HG02763 (cell line): Measurements from ENCODE around the gene DACT2.
"Not testable (repeated sequence)": the region's sequence is repeated elsewhere in the genome, so short reads cannot be mapped to it uniquely, and the experiment has no call there.

ENCODE experiments used
- ATAC-seq: cut with Tn5 transposase; IDR thresholded peaks from one replicate; pipeline ENCODE4 v1.9.1; 2021; ENCODE audit warnings: mild to moderate bottlenecking, moderate library complexity; ENCODE audit not compliant: unreplicated experiment

Gene DACT2, protein sequence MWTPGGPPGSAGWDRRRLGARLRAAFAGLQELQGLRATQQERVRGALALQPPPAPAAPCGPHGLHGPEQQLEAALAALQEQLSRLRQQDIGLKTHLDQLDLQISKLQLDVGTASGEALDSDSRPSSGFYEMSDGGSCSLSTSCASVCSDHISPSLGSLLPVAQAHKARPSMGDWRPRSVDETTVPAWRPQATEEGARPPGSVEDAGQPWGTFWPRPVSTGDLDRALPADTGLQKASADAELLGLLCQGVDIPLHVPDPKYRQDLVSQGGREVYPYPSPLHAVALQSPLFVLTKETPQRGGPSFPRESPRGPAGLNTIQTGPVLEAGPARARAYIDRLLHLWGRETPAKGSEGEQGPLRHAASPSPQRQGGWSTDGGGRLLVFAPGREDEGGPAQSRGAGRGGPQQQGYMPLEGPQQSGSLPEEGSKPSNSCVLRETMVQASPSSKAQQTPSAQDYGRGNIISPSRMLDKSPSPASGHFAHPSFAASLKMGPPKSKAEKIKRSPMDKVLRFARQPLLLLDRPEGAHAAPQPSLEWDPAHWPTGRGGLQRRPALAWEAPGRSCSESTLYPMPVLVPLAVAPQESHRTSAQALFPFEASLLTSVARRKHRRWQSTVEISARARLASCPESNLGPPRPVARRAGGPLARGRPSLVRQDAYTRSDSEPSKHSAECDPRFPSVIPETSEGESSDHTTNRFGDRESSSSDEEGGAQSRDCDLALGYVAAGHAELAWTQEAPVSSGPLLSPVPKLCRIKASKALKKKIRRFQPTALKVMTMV

GRCh38 chr6:168319279-168320111, at the start of gene DACT2:
DACT2 (minus strand) TSS chr6:168319777; CDS start chr6:168319633, 144 bp downstream.
- ATAC-seq: no peak

DNA sequence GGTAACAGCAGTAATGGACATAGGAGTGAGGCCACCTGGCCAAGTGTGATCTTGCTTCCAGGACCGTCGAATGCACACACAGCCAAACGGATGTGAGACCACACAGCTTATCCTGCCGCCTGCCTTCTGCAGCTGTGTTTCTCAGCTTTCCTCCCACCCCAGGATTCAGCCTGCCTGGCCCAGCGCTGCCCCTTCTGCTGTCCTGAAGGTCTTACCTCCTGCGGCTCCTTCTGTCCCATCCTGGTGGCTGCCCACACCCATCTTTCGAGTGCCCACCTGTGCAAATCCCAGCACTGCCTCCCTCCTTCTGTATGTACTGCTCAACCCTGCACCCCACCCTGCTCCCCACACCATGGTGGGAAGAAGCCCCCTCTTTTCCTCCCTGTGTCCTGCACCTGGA, 49.4 kb upstream of the DACT2 start:
- ATAC-seq: no peak

- ATAC-seq: no peak
Measured at GRCh38 chr6:168368066-168368820, 48.7 kb upstream of the DACT2 start.

DNA sequence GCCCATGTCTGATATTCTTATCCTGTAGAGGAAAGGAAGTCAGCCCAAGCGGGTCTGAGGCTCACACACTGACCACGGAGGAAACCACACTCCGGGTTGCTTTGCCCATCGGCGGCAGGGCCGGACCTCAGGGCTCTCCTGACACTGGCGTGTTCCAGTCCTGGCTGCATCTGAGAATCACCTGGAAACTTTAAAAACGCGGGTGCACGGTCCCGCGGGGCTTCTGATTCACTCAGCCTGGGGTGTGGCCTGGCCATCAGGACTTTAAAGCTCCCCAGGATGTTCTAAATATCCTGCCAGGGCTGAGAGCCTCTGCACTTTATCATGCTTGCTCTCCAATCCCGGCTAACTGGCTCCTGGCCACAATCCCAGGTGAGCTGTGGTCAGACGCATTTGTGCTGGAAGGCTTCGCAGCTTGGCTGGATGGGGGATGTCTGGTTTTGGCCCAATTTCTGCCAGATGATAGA, 47.7 kb upstream of the DACT2 start:
- no peak for ATAC-seq

DNA sequence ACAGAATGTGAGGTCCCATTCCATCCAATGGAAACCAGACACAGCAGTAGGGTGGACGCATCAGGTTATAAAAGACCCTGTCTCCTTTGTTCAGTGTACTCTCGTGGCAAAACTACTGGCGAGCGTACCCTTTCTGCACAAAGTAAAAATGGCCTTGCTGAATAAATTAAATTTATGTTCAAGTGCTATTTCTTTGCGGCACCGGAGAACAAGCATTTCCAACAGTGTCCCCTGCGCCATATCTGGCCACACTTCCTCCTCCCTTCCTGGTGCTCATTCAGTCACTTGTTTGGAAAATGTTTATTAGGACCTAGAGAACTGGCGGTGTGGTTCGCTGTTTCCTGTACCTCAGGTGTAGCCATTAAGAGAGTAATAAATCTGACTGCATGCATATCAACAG, 46.9 kb upstream of the DACT2 start:
- no peak for ATAC-seq

DNA sequence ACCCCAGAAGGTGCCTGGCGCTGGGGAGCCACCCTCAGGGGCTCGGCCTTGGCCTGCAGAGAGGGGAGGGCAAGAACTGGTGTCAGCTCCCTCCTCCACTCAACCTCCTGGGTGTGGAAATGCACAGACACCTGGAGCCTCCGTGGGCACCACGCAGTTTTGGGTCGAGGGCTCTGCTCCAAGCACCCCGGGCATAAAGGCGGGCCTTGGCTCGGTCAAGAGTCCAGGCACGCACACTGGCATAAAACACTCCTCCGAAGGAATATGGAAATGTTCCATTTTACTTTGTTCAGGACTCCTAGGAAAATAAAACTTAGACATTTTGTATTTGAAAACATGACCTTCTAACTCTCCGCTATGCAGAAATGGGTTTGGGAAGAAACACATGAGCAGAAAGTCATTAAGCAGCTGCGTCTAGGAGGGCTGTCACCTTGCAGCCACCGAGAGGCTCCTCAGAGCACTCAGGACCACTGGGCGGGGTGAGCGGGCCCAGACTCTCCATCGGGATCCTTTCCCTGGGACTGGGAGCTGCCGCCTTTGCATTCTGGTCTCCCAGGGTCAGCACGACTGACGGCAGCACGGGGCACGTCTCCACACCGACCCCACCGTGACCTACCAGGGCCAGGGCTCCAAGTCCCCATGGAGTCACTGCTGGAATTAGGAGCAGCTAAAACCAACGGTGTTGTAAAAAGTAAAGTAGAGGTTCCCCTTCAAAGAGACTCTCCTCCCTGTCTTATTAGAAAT, 46.0 kb upstream of the DACT2 start:
- no peak for ATAC-seq

DNA sequence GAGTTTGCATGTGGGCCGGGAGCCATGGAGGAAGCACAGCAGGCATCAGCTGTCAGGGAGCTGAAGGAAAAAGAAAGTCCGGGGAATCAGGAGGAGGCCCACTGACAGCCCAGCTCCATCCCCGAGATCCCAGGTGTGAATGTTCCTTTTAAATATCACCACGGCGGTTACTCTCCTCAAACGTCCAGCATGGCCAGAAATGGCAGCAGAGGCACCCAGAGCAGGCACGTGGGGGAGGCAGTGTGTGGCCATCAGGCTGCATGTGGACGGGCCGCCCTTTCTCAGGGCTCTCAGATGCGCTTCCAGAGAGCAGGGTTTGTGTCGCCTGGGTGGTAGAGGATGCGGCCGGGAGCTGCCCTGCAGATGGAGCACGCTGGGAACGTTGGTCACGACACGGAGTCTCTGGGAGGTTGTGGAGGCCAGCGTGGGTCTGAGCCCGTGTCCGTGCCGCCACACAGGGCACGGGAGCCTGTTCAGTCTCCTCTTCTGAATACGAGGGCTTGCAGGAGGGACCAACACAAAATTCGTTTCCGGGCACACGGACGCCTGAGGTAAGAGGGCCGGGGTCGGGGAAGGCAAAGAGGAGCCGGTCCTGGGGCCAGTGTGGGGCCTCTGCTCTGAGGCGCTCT, 45.3 kb upstream of the DACT2 start:
- no peak for ATAC-seq

DNA sequence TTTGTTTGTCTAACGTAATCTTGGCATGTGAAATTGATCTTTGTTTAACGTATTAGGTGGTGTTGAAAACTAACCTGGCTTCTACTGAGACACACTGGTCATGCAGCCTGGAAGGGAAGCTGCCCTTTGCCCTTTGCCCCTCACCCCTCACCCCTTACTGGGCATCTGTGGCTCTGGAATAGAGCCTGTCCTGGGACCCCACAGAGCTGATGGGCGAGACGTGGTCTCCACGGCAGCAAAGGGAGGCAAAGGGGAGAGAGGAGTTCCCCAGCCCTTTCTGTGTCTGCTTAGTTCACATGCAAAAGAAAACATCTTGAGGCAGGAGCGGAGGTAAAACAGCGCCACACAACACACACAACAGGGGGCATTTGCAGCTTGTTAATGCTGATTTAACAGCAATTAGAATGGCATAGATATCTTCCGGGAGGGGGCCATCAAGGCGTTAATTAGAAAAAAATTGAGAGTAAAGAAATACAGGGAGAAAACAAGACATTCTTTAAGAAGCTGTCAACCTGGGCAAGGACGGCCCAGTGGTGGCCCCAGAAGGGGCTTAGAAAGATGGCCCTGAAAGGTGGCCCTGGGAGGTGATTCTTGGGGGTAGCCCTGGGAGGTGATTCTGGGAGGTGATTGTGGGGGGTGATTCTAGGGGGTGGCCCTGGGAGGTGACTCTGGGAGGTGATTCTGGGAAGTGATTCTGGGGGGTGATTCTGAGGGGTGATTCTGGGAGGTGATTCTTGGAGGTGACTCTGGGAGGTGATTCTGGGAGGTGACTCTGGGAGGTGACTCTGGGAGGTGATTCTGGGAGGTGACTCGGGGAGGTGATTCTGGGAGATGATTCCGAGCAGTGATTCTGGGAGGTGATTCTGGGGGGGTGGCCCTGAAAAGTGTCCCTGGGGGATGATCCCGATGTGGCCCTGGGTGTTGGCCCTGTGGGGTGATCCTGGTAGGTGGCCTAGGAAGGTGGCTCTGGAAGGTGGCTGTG, 44.5 kb upstream of the DACT2 start:
- no peak for ATAC-seq

DNA sequence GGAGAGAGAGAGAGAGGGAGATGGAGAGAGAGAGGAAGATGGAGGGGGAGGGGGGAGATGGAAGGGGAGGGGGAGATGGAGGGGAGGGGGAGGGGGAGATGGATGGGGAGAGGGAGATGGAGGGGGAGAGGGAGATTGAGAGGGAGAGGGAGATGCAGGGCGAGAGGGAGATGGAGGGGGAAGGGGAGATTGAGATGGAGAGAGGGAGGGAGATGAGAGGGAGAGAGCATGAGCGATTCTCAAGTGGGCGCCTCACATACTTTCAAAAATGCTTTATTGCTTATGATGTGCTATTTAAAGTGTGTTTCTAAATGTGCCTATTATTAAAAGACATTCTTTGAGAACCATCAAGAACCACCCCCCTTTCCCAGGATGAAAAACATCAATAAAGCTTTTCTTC, 43.7 kb upstream of the DACT2 start:
- no peak for ATAC-seq

- no peak for ATAC-seq
Measured at GRCh38 chr6:168362276-168362990, 42.9 kb upstream of the DACT2 start.

- no peak for ATAC-seq
Measured at GRCh38 chr6:168361766-168362165, 42.2 kb upstream of the DACT2 start.

DNA sequence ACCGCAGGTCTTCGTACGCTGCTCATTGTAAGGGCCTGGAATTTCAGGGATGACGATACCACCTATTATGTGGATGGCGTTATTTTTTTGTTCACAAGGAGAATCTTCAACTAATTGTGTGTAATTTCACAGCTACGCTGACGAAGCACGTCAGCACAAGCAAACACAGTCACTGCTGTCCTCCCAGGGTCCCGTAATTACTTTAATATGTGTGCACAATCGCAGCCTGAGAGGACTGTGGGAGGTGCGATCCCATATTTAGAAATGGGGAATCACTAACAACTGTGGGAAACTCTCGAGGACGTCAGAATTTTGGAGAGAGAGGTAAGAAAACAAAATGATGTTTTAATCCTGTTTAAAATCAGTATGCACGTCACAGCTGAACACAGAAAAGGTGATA, 40.2 kb upstream of the DACT2 start:
- no peak for ATAC-seq

GRCh38 chr6:168358842-168359420, 39.4 kb upstream of the DACT2 start:
- ATAC-seq: no peak

- not testable (repeated sequence) for ATAC-seq
Measured at GRCh38 chr6:168356872-168357271, 37.3 kb upstream of the DACT2 start.

DNA sequence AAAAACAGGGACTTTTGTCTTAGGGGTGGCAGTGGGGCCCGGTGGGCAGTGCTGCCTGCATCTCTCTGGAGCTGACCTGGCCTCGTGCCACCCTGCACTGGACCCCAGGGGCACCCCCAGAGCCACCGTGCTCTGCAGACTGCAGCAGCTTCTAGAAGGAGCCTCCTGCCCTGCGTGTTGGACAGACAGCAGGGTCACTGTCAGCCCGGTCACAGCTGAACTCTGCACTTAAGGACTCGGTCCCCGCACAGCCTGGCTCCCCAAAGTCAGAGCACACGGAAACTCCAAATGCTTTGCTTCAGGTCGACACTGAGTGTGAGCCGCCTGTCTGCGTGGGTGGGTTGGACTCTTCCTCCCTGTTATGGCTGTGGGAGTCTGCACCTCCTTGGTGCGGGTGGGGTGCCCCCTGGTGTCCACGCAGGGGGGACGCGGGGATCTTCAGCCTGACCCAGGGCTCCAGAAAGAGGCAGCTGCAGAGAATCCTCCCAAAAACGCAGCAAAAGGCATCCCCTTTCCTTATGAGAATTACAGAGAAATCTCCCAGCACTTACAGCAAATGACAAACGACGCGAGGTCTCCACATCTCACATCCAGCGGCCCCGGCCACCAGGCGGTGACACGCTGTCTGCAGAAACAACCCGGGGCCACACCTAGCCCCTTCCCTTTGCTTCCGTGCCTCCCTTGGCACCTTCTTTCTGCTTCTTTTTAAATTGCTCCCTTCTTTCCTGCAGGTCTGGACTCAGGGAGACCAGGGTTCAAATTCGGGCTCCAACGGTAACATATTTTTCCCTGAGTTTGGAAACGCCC, 36.3 kb upstream of the DACT2 start:
- ATAC-seq: no peak

DNA sequence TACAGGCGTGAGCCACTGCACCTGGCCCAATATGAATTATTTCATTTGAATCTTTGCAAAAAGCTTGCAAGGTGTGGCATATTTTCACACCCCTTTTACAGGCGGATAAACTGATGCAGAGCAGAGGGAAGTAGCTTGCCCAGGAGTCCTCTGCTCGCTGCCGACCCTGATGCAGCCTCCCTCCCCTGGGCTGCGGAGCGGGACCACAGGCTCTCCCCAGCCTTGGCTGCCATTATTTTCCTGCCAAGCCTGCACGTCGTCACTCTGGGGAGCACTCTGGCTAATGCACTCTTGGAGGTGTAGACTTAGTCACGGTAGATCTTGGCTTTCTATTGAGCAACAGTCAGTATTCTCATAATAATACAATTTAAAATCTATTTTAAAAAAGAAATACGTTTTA, 34.8 kb upstream of the DACT2 start:
- no peak for ATAC-seq
